NCI-H1694 treated with DMSO at 0.1 percent for 48 hours (cell line): ENCODE results near the gene SNRNP25.

ENCODE experiments used
- DNase-seq: peaks from one replicate; lab custom pipeline; 2025; lab: John Stamatoyannopoulos, UW

The SNRNP25 gene

DNA sequence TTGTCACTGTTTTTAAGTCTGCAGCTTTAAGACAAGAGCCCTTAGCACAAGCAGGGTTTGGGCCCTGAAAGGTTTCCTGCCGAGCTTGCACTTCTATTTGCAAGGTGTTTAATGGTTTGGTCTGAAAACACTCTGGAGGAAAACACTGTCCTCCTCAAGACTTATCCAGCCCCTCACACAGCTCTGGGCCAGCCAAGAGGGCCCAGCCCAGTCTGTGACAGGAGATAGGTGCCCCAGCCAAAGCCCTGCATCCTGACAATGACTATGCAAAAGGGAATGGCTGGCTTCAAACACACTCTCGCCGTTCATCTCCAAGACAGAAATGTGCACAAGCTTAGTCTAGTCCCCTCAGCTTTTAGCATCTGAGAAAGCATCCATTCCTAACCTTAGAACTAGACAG lies 51.3 kb downstream of the SNRNP25 start:
- no peak for DNase-seq

GRCh38 chr16:105521-105920 lies 51.9 kb downstream of the SNRNP25 start:
- no peak for DNase-seq

DNA sequence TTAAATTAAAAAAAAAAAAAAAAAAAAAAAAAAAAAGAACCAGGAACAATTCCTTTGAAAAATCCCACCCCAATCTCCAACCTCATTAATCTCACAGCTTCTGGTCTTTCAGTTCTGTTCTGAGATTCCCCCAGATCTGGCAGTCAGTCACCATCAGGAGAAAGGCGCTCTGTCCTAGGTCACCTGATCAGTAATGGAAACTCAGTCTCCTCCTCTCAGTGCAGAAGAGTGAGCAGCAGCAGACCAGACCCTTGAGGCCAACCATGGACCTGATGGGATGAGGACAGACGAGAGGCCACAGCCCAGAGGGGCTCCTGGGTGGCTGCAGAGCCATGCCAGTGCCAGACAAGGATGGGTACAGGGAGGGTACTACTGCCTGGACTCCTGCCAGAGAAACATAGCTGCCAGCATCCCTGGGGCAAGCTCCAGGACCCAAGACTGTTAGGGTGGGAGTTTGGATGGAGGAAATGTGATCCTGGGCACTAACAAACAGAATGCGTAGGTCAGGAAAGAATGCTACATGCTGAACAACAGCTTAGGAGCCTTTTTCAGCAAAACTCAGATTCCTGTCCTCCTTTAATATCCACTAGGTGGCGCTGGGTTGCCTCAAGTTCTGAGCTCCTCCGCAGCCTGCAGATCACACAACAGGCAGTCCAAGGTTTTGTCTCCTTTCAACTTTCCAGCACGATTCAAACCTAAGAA lies 53.1 kb downstream of the SNRNP25 start:
- DNase-seq: peak; percentile 73
